HG03521 (cell line): ENCODE measurements around the gene NRSN2.
A peak's percentile ranks its signal among the peaks of the same experiment; 100 is the strongest.
"Not testable (repeated sequence)": the region's sequence is repeated elsewhere in the genome, so short reads cannot be mapped to it uniquely, and the experiment has no call there.

ENCODE experiments used
- ATAC-seq: cut with Tn5 transposase; IDR thresholded peaks from one replicate; pipeline ENCODE4 v1.9.1; 2021; ENCODE audit warnings: mild to moderate bottlenecking, moderate library complexity; ENCODE audit not compliant: unreplicated experiment

The NRSN2 gene

DNA sequence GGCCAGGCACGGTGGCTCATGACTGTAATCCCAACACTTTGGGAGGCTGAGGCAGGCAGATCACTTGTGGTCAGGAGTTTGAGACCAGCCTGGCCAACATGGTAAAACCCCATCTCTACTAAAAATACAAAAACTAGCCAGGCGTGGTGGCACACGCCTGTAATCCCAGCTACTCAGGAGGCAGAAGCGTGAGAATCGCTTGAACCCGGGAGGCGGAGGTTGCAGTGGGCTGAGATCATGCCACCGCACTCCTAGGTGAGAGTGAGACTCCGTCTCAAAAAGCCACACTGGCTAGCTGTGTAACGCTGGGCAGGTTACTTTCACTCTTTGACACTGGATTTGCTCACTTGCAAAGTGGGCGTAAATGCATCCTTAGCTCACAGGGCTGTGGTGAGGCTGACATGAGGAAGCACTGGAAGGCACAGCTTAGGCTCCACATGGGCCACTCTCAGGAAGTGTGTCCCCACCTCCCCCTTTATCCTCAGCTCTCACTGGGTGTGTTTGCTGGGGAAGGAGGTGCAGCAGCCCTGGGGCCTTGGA is 25.7 kb downstream of the NRSN2 start:
- not testable (repeated sequence) for ATAC-seq

GRCh38 chr20:373171-373890 is 26.4 kb downstream of the NRSN2 start:
- ATAC-seq = no peak

GRCh38 chr20:375265-375889 is 28.5 kb downstream of the NRSN2 start:
- no peak for ATAC-seq

GRCh38 chr20:376089-376488 is 29.2 kb downstream of the NRSN2 start:
- no peak for ATAC-seq

DNA sequence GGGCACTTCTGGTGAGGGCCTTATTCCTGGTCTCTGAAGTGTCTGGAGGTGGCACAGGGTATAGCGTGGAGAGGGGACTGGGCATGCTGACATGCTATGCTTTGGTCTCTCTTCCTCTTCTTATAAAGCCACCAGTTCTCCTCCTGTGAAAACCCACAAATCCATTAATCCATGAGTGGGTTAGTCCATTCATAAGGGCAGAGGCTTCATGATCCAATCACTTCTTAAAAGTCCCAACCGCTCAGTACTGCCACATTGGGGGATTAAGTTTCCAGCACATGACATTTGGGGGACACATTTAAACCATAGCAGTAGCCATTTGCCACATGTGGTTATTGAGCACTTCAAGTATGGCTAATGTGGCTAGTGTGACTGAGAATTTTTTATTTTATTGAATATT is 29.8 kb downstream of the NRSN2 start:
- no peak for ATAC-seq

- not testable (repeated sequence) for ATAC-seq
These were observed 30.7 kb downstream of the NRSN2 start for GRCh38 chr20:377578-377977.

DNA sequence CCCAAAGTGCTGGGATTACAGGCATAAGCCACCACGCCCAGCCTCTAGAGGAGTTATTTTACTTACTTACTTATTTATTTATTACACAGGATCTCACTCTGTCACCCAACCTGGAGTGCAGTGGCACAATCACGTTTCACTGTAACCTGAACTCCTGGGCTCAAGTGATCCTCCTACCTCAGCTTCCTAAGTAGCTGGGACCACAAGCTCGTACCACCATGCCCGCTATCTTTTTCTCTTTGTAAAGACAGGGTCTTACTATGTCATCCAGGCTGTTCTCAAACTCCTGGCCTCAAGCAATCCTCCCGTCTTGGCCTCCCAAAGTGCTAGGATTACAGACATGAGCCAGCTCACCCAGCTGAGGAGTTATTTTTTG is 32.0 kb downstream of the NRSN2 start:
- ATAC-seq = no peak

GRCh38 chr20:380763-381580 is 34.1 kb downstream of the NRSN2 start:
- peak; percentile 46 for ATAC-seq

DNA sequence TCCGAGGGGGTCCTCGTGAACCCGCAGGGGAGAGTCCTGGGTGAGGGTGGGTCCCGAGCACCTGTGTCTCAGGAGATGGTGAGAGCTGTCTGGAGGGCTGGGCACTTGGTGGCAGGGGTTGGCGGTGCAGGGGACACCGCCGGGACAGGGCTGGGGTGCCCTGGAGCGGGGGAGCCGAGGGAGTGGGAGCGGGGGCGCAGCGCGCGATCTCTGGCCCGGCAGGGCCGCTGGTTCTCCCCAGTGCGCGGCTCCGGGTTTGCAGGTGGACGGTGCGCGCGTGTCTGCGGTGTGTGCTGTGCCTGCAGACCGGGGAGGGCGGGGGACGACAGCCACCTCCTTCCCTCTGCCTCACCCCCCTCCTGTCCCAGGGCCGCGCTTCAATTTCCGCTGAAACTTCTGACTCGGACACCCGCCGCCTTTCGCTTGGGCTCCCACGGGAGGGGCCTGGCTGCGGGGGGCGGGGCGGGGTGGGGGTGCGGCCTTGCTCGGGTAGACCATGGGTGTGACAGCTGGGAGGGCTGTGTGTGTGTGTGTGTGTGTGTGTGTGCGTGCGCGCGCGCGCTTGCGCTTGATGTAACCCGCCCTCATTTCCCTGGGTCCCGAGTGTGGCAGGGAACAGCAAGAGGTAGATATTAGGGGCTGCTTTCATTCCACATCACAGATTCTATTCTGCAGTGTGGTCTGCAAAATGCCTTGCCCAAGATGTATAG is 34.8 kb downstream of the NRSN2 start:
- peak; percentile 60 for ATAC-seq

DNA sequence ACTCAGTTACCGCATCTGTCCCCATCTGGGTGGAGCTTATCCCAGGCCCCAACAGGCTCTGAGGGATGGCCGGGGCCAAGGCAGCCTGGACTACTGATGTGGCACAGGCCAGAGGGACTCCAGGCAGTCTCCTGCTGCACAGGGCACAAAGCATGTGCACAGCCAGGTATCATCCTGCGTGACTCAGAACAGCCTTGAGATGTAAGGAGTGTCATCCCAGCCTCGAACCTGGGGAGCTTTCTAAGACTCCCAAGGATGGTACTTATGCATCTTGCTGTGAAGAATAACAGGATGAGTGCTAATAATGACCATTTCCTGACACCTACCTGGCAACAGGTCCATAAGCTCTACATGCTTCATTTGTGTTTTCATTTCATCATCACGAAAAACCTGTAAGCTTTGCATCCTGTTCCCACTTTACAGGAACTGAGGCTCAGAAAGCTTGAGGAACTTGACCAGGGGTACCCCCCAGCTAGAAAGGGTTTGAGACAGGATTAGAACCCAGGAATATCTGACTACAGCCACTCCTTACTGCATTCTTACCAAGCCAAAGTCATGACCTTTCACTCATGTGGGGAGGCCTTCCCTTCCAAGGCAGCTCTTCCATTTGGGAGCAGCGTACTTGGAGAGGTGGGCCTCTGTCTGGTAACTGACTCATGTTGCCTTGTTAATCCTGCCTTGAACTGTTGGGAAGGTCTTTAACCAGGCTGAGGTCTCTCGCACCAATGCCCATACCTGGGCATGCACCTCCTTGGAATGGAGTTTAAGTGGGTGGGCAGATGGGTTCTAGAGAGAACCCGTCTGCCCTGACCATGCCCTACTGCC is 35.6 kb downstream of the NRSN2 start:
- ATAC-seq = no peak

DNA sequence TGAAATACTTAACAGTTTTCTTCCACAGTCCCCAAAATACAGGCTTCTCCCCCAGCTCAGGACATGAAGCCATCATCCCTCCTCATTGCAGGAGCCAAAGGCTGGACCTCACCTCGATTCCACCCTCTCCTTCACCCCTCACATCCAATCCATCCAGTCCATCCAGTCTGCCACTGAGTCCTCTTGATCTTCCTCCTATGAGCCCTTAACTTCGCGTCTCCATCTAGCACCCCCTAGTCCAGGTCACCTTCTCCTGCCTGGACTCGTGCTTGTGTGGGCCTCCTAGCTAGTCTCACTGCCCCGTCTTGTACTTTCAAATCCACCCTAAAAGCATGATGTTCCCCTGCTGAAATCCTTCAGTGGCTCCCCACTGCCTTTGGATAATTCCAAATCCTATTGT is 37.0 kb downstream of the NRSN2 start:
- ATAC-seq = no peak

- no peak for ATAC-seq
These were observed 37.8 kb downstream of the NRSN2 start for GRCh38 chr20:384723-385122.

- ATAC-seq = no peak
These were observed 38.5 kb downstream of the NRSN2 start for GRCh38 chr20:385448-385847.

- not testable (repeated sequence) for ATAC-seq
These were observed 39.7 kb downstream of the NRSN2 start for GRCh38 chr20:386634-387033.

DNA sequence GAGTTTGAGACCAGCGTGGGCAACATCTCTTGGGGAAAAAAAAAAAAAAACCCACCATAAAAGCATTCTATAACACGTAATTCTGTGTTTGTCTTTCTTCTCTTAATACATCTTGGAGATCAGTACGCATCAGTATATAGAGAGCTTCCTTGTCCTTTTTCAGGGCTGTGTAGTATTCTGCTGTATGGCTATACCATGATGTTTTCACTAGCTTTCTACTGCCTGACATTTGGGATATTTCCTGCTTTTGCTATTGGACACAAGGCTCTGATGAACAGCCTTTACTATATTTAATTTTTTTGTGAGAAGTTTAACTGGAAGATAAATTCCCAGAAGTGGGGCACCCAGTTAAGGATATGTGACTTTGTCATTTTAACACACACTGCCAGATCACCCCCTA is 40.6 kb downstream of the NRSN2 start:
- ATAC-seq = no peak

DNA sequence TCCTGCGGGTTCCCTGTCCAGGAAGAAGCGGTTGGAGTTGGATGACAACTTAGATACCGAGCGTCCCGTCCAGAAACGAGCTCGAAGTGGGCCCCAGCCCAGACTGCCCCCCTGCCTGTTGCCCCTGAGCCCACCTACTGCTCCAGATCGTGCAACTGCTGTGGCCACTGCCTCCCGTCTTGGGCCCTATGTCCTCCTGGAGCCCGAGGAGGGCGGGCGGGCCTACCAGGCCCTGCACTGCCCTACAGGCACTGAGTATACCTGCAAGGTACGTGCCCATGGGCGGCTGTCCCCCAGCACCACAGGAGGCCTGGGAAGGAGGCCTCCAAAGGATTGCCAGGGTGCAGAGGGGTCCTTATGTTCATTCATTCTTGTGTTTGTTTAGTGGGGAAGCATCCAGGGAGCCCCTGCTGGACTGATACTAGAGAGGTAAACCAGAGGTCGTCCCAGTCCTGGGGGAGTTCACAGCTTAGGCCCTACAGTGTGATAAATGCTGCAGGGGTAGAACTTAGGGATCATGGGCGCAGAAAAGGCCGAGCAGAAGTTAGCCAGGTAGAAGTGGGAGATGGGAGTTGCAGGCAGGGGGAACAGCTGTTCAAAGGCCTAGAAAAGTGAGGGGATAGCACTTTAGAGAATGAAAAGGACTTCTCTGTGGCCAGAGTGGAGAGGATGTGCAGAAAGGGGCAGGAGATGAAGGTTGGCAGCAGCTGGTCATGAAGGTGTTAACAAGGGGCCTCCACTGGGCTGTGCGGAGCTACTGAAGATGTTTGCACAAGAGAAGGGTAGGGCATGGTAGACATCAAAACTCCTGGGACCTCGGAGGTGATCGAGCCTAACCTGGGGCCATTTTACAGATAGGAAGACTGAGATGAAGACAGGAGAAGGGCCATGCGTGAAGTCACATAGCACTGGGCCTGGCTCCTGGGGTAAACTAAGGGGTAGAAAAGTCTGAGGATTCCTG is 41.4 kb downstream of the NRSN2 start:
- ATAC-seq = no peak

GRCh38 chr20:389220-389619 is 42.3 kb downstream of the NRSN2 start:
- no peak for ATAC-seq

DNA sequence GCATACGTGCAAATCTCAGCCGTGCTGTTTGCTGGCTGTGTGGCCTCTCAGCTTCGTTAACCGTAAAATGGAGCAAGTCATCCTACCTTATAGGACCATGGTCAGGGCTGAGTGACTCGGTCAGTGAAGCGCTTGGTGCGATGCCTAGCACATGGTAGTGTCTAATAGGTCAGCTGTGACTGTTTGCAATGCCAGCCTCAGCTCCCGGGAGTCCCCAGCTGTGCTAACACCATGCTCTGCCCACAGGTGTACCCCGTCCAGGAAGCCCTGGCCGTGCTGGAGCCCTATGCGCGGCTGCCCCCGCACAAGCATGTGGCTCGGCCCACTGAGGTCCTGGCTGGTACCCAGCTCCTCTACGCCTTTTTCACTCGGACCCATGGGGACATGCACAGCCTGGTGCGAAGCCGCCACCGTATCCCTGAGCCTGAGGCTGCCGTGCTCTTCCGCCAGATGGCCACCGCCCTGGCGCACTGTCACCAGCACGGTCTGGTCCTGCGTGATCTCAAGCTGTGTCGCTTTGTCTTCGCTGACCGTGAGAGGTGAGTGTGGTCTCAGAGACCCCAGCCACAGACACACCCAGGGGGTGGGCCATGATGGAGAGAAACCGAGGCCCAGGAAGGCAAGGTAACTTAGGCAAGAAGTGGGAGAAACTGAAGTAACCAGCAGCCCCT is 44.3 kb downstream of the NRSN2 start:
- no peak for ATAC-seq
